ENCODE measurements around the gene BLOC1S6. TPM values are rescaled to one million over a fixed set of nuclear protein-coding genes. Genes with fewer than 3 reads are reported as not detected.

BLOC1S6 gene
- total RNA-seq, 1 donor from 2014 or later, result 40.9 TPM

DNA sequence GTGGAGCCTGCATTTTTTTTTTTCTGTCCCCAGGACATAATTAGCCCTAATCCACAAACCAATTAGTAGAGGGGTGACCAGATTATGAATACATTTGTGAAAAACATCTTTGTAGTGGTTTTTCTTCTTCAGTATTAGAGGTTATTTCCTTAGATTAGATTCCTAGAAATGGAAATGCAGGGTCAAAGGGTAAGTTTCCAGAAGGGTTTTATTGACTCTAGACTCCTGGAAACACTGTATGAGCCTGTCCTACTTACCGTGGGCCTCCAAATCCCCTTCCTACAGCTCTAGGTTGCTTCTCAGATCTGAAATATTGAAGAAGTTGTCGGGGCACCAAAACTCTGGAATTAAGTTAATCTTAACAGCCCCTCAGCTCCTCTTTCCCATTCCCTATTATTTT is 70.1 kb downstream of the BLOC1S6 start:
- H3K4me3 ChIP-seq (ENCODE audit: low read depth, low read length), result no peak overlapping the region
- TF ChIP-seq, protein P1, sequence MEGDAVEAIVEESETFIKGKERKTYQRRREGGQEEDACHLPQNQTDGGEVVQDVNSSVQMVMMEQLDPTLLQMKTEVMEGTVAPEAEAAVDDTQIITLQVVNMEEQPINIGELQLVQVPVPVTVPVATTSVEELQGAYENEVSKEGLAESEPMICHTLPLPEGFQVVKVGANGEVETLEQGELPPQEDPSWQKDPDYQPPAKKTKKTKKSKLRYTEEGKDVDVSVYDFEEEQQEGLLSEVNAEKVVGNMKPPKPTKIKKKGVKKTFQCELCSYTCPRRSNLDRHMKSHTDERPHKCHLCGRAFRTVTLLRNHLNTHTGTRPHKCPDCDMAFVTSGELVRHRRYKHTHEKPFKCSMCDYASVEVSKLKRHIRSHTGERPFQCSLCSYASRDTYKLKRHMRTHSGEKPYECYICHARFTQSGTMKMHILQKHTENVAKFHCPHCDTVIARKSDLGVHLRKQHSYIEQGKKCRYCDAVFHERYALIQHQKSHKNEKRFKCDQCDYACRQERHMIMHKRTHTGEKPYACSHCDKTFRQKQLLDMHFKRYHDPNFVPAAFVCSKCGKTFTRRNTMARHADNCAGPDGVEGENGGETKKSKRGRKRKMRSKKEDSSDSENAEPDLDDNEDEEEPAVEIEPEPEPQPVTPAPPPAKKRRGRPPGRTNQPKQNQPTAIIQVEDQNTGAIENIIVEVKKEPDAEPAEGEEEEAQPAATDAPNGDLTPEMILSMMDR (conservative IDR thresholded peaks at IDR 0.05; ENCODE audit: low read depth, low read length), result no peak
- no peak for DNase-seq (ENCODE audit: low read depth)

DNA sequence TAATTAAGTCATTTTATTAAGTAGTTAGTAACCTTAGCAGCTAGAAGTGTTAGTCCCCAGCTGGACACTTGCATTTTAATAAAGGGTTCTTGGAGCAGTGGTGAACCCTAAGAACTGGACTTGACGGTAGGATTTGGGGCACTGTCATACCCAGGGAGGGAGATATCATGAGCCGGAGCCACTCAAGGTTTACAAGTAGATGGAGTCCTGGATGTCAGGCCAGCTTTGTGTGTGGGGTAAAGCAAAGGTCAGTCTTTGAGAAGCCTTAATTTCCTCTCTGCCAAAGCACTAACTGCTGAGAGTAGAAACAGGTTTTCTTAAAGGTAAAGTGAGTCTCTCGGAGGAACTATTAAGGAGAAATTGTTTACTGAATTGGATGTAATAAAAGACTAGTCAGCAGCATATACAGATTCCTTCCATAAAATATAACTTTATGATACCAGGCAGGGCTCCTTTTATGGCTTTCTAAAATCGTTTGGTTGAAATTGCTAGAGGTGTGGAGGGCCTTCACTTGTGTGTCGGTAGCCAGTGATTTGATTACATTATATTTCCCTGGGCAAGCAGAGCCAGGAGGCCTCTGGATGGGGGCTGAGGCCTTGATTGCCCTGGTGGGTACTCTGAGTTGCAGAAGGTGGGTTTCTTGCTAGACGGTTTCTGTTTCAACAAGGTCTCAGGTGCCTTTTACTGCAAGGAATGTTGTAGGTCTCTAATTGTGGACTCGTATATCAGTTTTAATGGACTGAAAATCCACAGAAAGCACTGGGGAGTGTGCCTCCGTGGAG is 70.8 kb downstream of the BLOC1S6 start:
- H3K4me3 ChIP-seq (ENCODE audit: low read depth, low read length), result no peak overlapping the region
- TF ChIP-seq, protein P1 (conservative IDR thresholded peaks at IDR 0.05; ENCODE audit: low read depth, low read length), result no peak
- DNase-seq (ENCODE audit: low read depth), result no peak

Other genes starting within 250 kb of the BLOC1S6 start
- 4.7 and 9.9 TPM in 2 replicates for gene GATM, start 208.8 kb upstream of the BLOC1S6 start, total RNA-seq
- 2.1 and 2.5 TPM in 2 replicates for gene SLC30A4, start 64.6 kb upstream of the BLOC1S6 start, total RNA-seq
- gene SQOR, start 47.6 kb downstream of the BLOC1S6 start, total RNA-seq, result 107 and 124 TPM in 2 replicates

Data from epithelial cell of proximal tubule (primary cell).